Mesodermal cell (in vitro differentiated cells): ENCODE results near the gene PDE8B.

Experiments
- H3K27ac ChIP-seq: 2 replicates; pipeline ENCODE4 v1.7.0; 2013; ENCODE audit warnings: mild to moderate bottlenecking, low read depth, low read length, moderate library complexity; ENCODE audit not compliant: severe bottlenecking
- H3K36me3 ChIP-seq: 2 replicates; pipeline ENCODE4 v1.7.1; 2013; ENCODE audit warnings: mild to moderate bottlenecking, low read length, moderate library complexity; ENCODE audit not compliant: control insufficient read depth, insufficient read depth
- H3K4me1 ChIP-seq: one replicate; pipeline ENCODE4 v1.7.1; 2013; ENCODE audit warnings: mild to moderate bottlenecking, low read length; ENCODE audit not compliant: insufficient read depth, control insufficient read depth, poor library complexity, severe bottlenecking
- H3K4me3 ChIP-seq: 2 replicates; pipeline ENCODE4 v1.7.0; 2013; ENCODE audit warnings: low read length, control low read depth, mild to moderate bottlenecking; ENCODE audit not compliant: insufficient read depth, poor library complexity, severe bottlenecking; ENCODE audit errors: extremely low read depth
- H3K9me3 ChIP-seq: 2 replicates; pipeline ENCODE4 v1.7.1; 2013; ENCODE audit warnings: mild to moderate bottlenecking, low read length, moderate library complexity; ENCODE audit not compliant: control insufficient read depth
- WGBS, 2 experiments: methylation state at CpG; one replicate each; pipeline ENCODE4 v1.1.5; 2013; ENCODE audit warnings: missing lambda C conversion rate in 2 of 2; ENCODE audit not compliant: insufficient coverage in 2 of 2; 5-methylcytosine and 5-hydroxymethylcytosine counted together

PDE8B gene

GRCh38 chr5:77294185-77294584, 83.7 kb downstream of the PDE8B start:
- Histone ChIP-seq H3K4me1 (peaks cover 6% of the 10 kb centered on the region), H3K4me3 (no peak overlapping the region), H3K9me3 (no peaks in the 10 kb centered on the region), H3K27ac (no peak overlapping the region), H3K36me3 (no peaks in the 10 kb centered on the region)
- 80 to 89% methylated on average over 1 of the region's 3 CpGs for WGBS, 2 experiments

- peaks cover 6% of the 10 kb centered on the region for H3K4me1 ChIP-seq
- no peaks in the 10 kb centered on the region for H3K9me3 ChIP-seq
- no peak overlapping the region for H3K4me3 ChIP-seq
- 79 to 82% methylated on average over 1 to 2 of the region's 4 CpGs for WGBS, 2 experiments
- no peaks in the 10 kb centered on the region for H3K36me3 ChIP-seq
- no peak overlapping the region for H3K27ac ChIP-seq
Measured at GRCh38 chr5:77295863-77296378, 85.4 kb downstream of the PDE8B start.

- Histone ChIP-seq H3K9me3 (no peaks in the 10 kb centered on the region), H3K4me3 (no peak overlapping the region), H3K4me1 (peaks cover 7% of the 10 kb centered on the region), H3K27ac (no peak overlapping the region), H3K36me3 (no peaks in the 10 kb centered on the region)
- 80 to 94% methylated on average over 2 to 3 of the region's 3 CpGs for WGBS, 2 experiments
Measured at GRCh38 chr5:77298146-77298545, 87.7 kb downstream of the PDE8B start.

GRCh38 chr5:77300451-77300850, 90.0 kb downstream of the PDE8B start:
- 78 to 88% methylated on average over 1 of the region's 3 CpGs for WGBS, 2 experiments
- H3K9me3 ChIP-seq: no peaks in the 10 kb centered on the region
- H3K27ac ChIP-seq: no peak overlapping the region
- peaks cover 7% of the 10 kb centered on the region for H3K4me1 ChIP-seq
- H3K4me3 ChIP-seq: no peak overlapping the region
- no peaks in the 10 kb centered on the region for H3K36me3 ChIP-seq

- no peaks in the 10 kb centered on the region for H3K9me3 ChIP-seq
- no peak overlapping the region for H3K27ac ChIP-seq
- no peak overlapping the region for H3K4me3 ChIP-seq
- H3K4me1 ChIP-seq: peaks cover 7% of the 10 kb centered on the region
- 95% methylated on average over 2 of the region's 4 CpGs; no CpG with 5 or more reads in 1 of the 2 experiments for WGBS, 2 experiments
- no peaks in the 10 kb centered on the region for H3K36me3 ChIP-seq
Measured at GRCh38 chr5:77301447-77301883, 91.0 kb downstream of the PDE8B start.

- Histone ChIP-seq H3K36me3 (no peaks in the 10 kb centered on the region), H3K4me3 (no peak overlapping the region)
Measured at GRCh38 chr5:77302247-77302646, 91.8 kb downstream of the PDE8B start.

GRCh38 chr5:77302653-77303052, 92.2 kb downstream of the PDE8B start:
- Histone ChIP-seq H3K4me3 (no peak overlapping the region), H3K27ac (no peak overlapping the region), H3K9me3 (no peaks in the 10 kb centered on the region), H3K4me1 (peaks cover 7% of the 10 kb centered on the region), H3K36me3 (no peaks in the 10 kb centered on the region)
- WGBS, 2 experiments: 97 to 100% methylated on average over 3 of the region's 3 CpGs

More at GRCh38 chr5:77302247-77302646, 91.8 kb downstream of the PDE8B start:
- H3K27ac ChIP-seq: no peak overlapping the region
- H3K4me1 ChIP-seq: peaks cover 7% of the 10 kb centered on the region
- no peaks in the 10 kb centered on the region for H3K9me3 ChIP-seq
- WGBS, 2 experiments: 67 to 89% methylated on average over 1 to 5 of the region's 5 CpGs

GRCh38 chr5:77304388-77304787, 93.9 kb downstream of the PDE8B start:
- H3K4me3 ChIP-seq: no peak overlapping the region
- no peak overlapping the region for H3K27ac ChIP-seq
- WGBS, 2 experiments: no CpG with 5 or more reads among the region's 1 CpG
- no peaks in the 10 kb centered on the region for H3K36me3 ChIP-seq
- no peaks in the 10 kb centered on the region for H3K9me3 ChIP-seq
- H3K4me1 ChIP-seq: peaks cover 7% of the 10 kb centered on the region

GRCh38 chr5:77305222-77305846, 94.9 kb downstream of the PDE8B start:
- peaks cover 7% of the 10 kb centered on the region for H3K4me1 ChIP-seq
- no peaks in the 10 kb centered on the region for H3K9me3 ChIP-seq
- no peak overlapping the region for H3K27ac ChIP-seq
- WGBS, 2 experiments: 89 to 97% methylated on average over 1 to 2 of the region's 2 CpGs
- H3K4me3 ChIP-seq: no peak overlapping the region
- no peaks in the 10 kb centered on the region for H3K36me3 ChIP-seq

GRCh38 chr5:77305956-77306355, 95.5 kb downstream of the PDE8B start:
- Histone ChIP-seq H3K36me3 (no peaks in the 10 kb centered on the region), H3K27ac (no peak overlapping the region), H3K4me1 (peaks cover 7% of the 10 kb centered on the region), H3K4me3 (no peak overlapping the region), H3K9me3 (no peaks in the 10 kb centered on the region)
- 100% methylated on average over 3 of the region's 3 CpGs for WGBS, 2 experiments

- WGBS, 2 experiments: 83 to 90% methylated on average over 3 to 5 of the region's 6 CpGs
- Histone ChIP-seq H3K9me3 (no peaks in the 10 kb centered on the region), H3K4me3 (no peak overlapping the region), H3K4me1 (peaks cover 3% of the 10 kb centered on the region), H3K36me3 (no peaks in the 10 kb centered on the region), H3K27ac (no peak overlapping the region)
Measured at GRCh38 chr5:77306531-77306930, 96.1 kb downstream of the PDE8B start.
